Esophagus muscularis mucosa (tissue), 4 donors: ENCODE measurements around the gene GCGR.
A peak's percentile ranks its signal among the peaks of the same experiment; 100 is the strongest.

Experiments used
- EP300 ChIP-seq: sonication (generic); formaldehyde crosslinking; IDR thresholded peaks from one replicate; pipeline ENCODE4 v1.6.1; 2017; ENCODE audit warnings: antibody characterized with exemption
- POLR2A ChIP-seq: fragments of 450-650 bp; IDR thresholded peaks from one replicate; pipeline ENCODE4 v1.6.1; 2017; ENCODE audit warnings: antibody characterized with exemption, moderate library complexity, mild to moderate bottlenecking, low read depth
- POLR2AphosphoS5 ChIP-seq, 2 donors: sonication (generic); formaldehyde crosslinking; IDR thresholded peaks; one replicate each; pipeline ENCODE4 v1.6.1; 2017; ENCODE audit warnings: antibody characterized with exemption in 2 of 2
- TF ChIP-seq, protein P1 (sequence below), 3 experiments: fragments of 200-600 bp in 2 of 3; fragments of 450-650 bp in 1 of 3; sonication (generic) in 2 of 3; IDR thresholded peaks; one replicate each; pipeline ENCODE4 v1.5.1; 2017 to 2019; ENCODE audit warnings: antibody characterized with exemption in 3 of 3, mild to moderate bottlenecking in 2 of 3, moderate library complexity in 1 of 3

DNA sequence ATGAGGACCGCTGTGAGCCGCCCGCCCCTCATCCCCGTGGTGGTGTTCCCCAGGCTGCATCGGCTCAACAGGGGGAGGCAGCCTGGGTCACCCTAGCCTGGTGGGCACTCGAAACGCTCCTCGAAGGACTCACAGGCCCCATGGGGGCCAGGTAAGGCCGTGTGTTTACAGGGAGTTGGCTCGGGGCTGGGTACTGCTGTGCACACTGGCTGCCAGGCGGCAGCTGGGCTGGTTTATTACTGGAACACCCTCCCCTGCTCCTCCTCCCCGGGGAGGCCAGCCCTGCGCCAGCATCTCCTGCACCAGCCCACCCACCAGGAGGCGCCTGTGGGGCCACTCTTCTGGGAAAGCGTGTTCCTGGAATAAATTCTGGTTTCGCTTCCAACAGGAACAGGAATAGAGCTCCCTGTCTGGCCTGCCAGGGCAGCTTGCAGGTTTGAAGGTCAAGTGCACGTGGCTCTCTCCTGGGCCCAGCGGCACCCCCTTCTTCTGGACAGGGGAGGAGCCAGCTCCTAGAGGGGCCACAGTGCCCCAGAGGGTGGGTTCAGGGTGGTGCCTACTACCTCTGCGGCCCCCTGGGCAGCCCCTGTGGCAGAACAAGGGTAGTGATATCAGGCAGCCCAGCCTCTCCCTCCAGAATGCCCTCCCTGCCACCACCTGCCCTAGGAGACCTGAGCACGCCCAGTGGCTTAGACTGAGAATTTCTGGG lies 17.8 kb downstream of the GCGR start:
- TF ChIP-seq, protein P1, sequence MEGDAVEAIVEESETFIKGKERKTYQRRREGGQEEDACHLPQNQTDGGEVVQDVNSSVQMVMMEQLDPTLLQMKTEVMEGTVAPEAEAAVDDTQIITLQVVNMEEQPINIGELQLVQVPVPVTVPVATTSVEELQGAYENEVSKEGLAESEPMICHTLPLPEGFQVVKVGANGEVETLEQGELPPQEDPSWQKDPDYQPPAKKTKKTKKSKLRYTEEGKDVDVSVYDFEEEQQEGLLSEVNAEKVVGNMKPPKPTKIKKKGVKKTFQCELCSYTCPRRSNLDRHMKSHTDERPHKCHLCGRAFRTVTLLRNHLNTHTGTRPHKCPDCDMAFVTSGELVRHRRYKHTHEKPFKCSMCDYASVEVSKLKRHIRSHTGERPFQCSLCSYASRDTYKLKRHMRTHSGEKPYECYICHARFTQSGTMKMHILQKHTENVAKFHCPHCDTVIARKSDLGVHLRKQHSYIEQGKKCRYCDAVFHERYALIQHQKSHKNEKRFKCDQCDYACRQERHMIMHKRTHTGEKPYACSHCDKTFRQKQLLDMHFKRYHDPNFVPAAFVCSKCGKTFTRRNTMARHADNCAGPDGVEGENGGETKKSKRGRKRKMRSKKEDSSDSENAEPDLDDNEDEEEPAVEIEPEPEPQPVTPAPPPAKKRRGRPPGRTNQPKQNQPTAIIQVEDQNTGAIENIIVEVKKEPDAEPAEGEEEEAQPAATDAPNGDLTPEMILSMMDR (IDR thresholded peaks at IDR 0.05): peak; percentile 62 to 75 (median 69)
- peak; percentile 35 for TF ChIP-seq EP300
- no peak for TF ChIP-seq POLR2A
- TF ChIP-seq POLR2AphosphoS5 (IDR thresholded peaks at IDR 0.05): peak; percentile 71 to 88
